K562 (cell line): ENCODE data around the gene GALR1. TPM values are rescaled to one million over a fixed set of nuclear protein-coding genes. Genes with fewer than 3 reads are reported as not detected.

ENCODE experiments used
- ATAC-seq: fragments of 200-7000 bp; cut with Tn5 transposase; 3 replicates; pipeline ENCODE4 v1.9.1; 2020; ENCODE audit warnings: moderate library complexity
- BruUV-seq: library from RNA; stranded (reverse); fragments of 400-500 nt; replicated peaks from 2 replicates; lab custom pipeline; 2021; lab: Mats Ljungman, UMichigan
- CTCF ChIA-PET: fragments of 300-600 bp; formaldehyde crosslinking; extraction: SDS; loops from one replicate; lab custom pipeline; 2021; ENCODE audit warnings: low intra/inter-chr PET ratio; lab: Yijun Ruan, JAX
- POLR2A ChIA-PET: fragments of 300-600, 350-650 bp; sonication (Branson Sonifier 250); formaldehyde crosslinking; extraction: SDS; loops from one replicate; lab custom pipeline; 2021; ENCODE audit warnings: antibody characterized with exemption, inconsistent platforms; lab: Yijun Ruan, JAX
- DNase-seq, 4 experiments: peaks; one replicate each; pipeline versions ENCODE4 v3.0.0 to v3.0.0-alpha.2; 2011 to 2018; ENCODE audit warnings: low spot score in 3 of 4, mixed read lengths in 3 of 4; ENCODE audit errors: extremely low read depth in 1 of 4
- FAIRE-seq: peaks from 2 replicates; lab custom pipeline; 2011; peaks lifted over from hg19 to GRCh38; lab: Jason Lieb, UNC
- H2AFZ ChIP-seq: 2 replicates; pipeline ENCODE4 v1.6.0; 2011; ENCODE audit warnings: low read depth, low read length, control low read depth, inconsistent platforms
- H3K27ac ChIP-seq: fragments of 200-600 bp; 3 replicates; pipeline ENCODE4 v1.8.0; 2011; ENCODE audit warnings: low read depth, mild to moderate bottlenecking, control low read depth, inconsistent platforms, low read length, moderate library complexity, mixed read lengths; ENCODE audit errors: extremely low read depth
- H3K27me3 ChIP-seq, 2 experiments: fragments of 300-600 bp in 1 of 2; 2 replicates in 1 of 2; 3 replicates in 1 of 2; pipeline versions ENCODE4 v1.6.0 to v1.8.0; 2011; ENCODE audit warnings: inconsistent platforms in 2 of 2, low read length in 2 of 2, mild to moderate bottlenecking in 1 of 2, mixed read lengths in 1 of 2, moderate library complexity in 1 of 2; ENCODE audit not compliant: control insufficient read depth in 2 of 2, insufficient read depth in 2 of 2
- H3K36me3 ChIP-seq: fragments of 300-600 bp; 3 replicates; pipeline ENCODE4 v1.8.0; 2011; ENCODE audit warnings: mild to moderate bottlenecking, low read length, inconsistent platforms; ENCODE audit not compliant: control insufficient read depth, insufficient read depth
- H3K4me1 ChIP-seq, 2 experiments: fragments of 200-600 bp in 1 of 2; replicated peaks in 1 of 2; 2 replicates in 1 of 2; 3 replicates in 1 of 2; pipeline versions ENCODE4 v1.5.1 to v1.8.0; 2011; ENCODE audit warnings: inconsistent platforms in 2 of 2, low read length in 2 of 2, mild to moderate bottlenecking in 1 of 2, mixed read lengths in 1 of 2, moderate library complexity in 1 of 2; ENCODE audit not compliant: control insufficient read depth in 2 of 2, insufficient read depth in 2 of 2
- H3K4me2 ChIP-seq: 2 replicates; pipeline ENCODE4 v1.6.1; 2011; ENCODE audit warnings: low read length, control low read depth, inconsistent platforms, mixed read lengths; ENCODE audit not compliant: insufficient read depth
- H3K4me3 ChIP-seq: fragments of 200-600 bp; sonication (generic), shearing (Covaris generic); 2 replicates; pipeline ENCODE4 v1.5.1; 2016; ENCODE audit warnings: control low read depth, inconsistent platforms
- H3K79me2 ChIP-seq: fragments of 200-600 bp; 3 replicates; pipeline ENCODE4 v1.8.0; 2011; ENCODE audit warnings: low read length, inconsistent platforms; ENCODE audit not compliant: control insufficient read depth, insufficient read depth
- H3K9ac ChIP-seq, 2 experiments: 2 replicates each; pipeline versions ENCODE4 v1.6.0 to v1.6.1; 2011; ENCODE audit warnings: low read depth in 2 of 2, low read length in 2 of 2, control low read depth in 1 of 2, inconsistent platforms in 1 of 2, mild to moderate bottlenecking in 1 of 2, mixed read lengths in 1 of 2; ENCODE audit not compliant: insufficient read depth in 1 of 2
- H3K9me1 ChIP-seq: one replicate; pipeline ENCODE4 v1.6.0; 2011; ENCODE audit warnings: inconsistent platforms, mild to moderate bottlenecking, low read length, moderate library complexity; ENCODE audit not compliant: control insufficient read depth, insufficient read depth
- H3K9me3 ChIP-seq: replicated peaks from 2 replicates; pipeline ENCODE4 v1.5.1; 2011; ENCODE audit warnings: low read depth, low read length, inconsistent platforms; ENCODE audit not compliant: control insufficient read depth, insufficient read depth
- H4K20me1 ChIP-seq: replicated peaks from 2 replicates; pipeline ENCODE4 v1.6.1; 2011; ENCODE audit warnings: low read length, inconsistent platforms, mixed read lengths; ENCODE audit not compliant: control insufficient read depth, insufficient read depth
- ATF3 ChIP-seq, 2 experiments: fragments of 450-650 bp in 1 of 2; sonication (generic) in 1 of 2; formaldehyde crosslinking in 1 of 2; IDR thresholded peaks in 1 of 2; conservative IDR thresholded peaks in 1 of 2; 2 replicates each; pipeline versions ENCODE4 v1.6.1 to v1.8.1; 2016 to 2023; ENCODE audit warnings: mild to moderate bottlenecking in 2 of 2, moderate library complexity in 2 of 2, inconsistent platforms in 1 of 2, missing genetic modification reagents in 1 of 2
- BCL6 ChIP-seq: fragments of 250-450 bp; sonication (Bioruptor Pico); IDR thresholded peaks from 2 replicates; pipeline ENCODE4 v1.4.0; 2020
- FOXA1 ChIP-seq: fragments of 450-650 bp; IDR thresholded peaks from 2 replicates; pipeline ENCODE4 v1.6.1; 2016; ENCODE audit warnings: mild to moderate bottlenecking, borderline replicate concordance
- NUFIP1 ChIP-seq: fragments of 450-650 bp; IDR thresholded peaks from 2 replicates; pipeline ENCODE4 v1.6.1; 2018; ENCODE audit not compliant: partially characterized antibody
- TAL1 ChIP-seq: fragments of 450-650 bp; IDR thresholded peaks from 2 replicates; pipeline ENCODE4 v1.6.1; 2016; ENCODE audit warnings: mild to moderate bottlenecking
- ZNF384 ChIP-seq: IDR thresholded peaks from 2 replicates; pipeline ENCODE4 v1.6.1; 2012; ENCODE audit warnings: low read depth, low read length, improper control_type of control experiment
- ZNF583 ChIP-seq: fragments of 250-450 bp; sonication (Bioruptor Pico); IDR thresholded peaks from 2 replicates; pipeline ENCODE4 v1.4.0; 2020
- WGBS: fragments of 100-300 bp; shearing (Covaris generic); methylation state at CpG from one replicate; pipeline ENCODE4 v1.1.6; 2016; ENCODE audit warnings: low coverage, mixed read lengths; ENCODE audit not compliant: insufficient coverage; ENCODE audit errors: missing lambda C conversion rate; 5-methylcytosine and 5-hydroxymethylcytosine counted together
- in situ Hi-C: fragments of 300-500 bp; cut with MboI; formaldehyde crosslinking; loops from 4 replicates; pipeline ENCODE4 v1.15.0; 2018; ENCODE audit warnings: inconsistent platforms, mixed read lengths
- intact Hi-C: fragments of 100-400 bp; cut with micrococcal nuclease; formaldehyde crosslinking; loops from 2 replicates; pipeline ENCODE4 v1.14.2; 2022
- polyA plus RNA-seq, 8 experiments: library from polyadenylated mRNA; depleted of rRNA in 4 of 8; stranded (reverse) in 5 of 8; unstranded in 3 of 8; fragments of >200 nt; fragmentation: Nextera tagmentation in 2 of 8; fragmentation: Illumina TruSeq in 1 of 8; extraction: Ambion mirVana in 2 of 8; extraction: Trizol in 1 of 8; gene quantifications; 2 replicates each; pipeline versions ENCODE4 v1.2.1 to v1.2.3, GENCODE V29; 2011 to 2014; ENCODE audit warnings: inconsistent platforms in 1 of 8, missing spikeins in 1 of 8
- total RNA-seq, 7 experiments: library from RNA; depleted of rRNA in 6 of 7; stranded (reverse); fragments of >200 nt in 6 of 7; fragmentation: Illumina TruSeq in 2 of 7; extraction: Trizol in 2 of 7; gene quantifications; 2 replicates each; pipeline versions ENCODE4 v1.2.1 to v1.2.3, GENCODE V29; 2011 to 2021; ENCODE audit warnings: low replicate concordance in 1 of 7
- TF ChIP-seq, protein P1 (sequence below): fragments of 450-650 bp; IDR thresholded peaks from 2 replicates; pipeline ENCODE4 v1.6.1; 2018; ENCODE audit warnings: mild to moderate bottlenecking, low read depth; ENCODE audit not compliant: partially characterized antibody
- TF ChIP-seq, protein P2 (sequence below): IDR thresholded peaks from 2 replicates; pipeline ENCODE4 v1.6.1; 2011; ENCODE audit not compliant: insufficient read length; ENCODE audit errors: extremely low read depth

GALR1 gene
- total and polyA plus RNA-seq, 9 of the 15 experiments (the other 6 are each of a cell fraction or from before 2014, with no cell fraction given), result not detected

- BruUV-seq, result no TSS peak
- no peak overlapping the region for H3K4me2 ChIP-seq
- no peak for TF ChIP-seq FOXA1
- H3K9ac ChIP-seq, result no peak overlapping the region
- 0% methylated on average over 8 of the region's 40 CpGs for WGBS
- H2AFZ ChIP-seq, result no peak overlapping the region
- ChIA-PET POLR2A (no interaction called here), CTCF (no interaction called here)
- no peaks in the 10 kb centered on the region for H3K4me1 ChIP-seq
- H3K27me3 ChIP-seq, result no peaks in the 10 kb centered on the region
- H3K9me3 ChIP-seq, result no peaks in the 10 kb centered on the region
- DNase-seq (no peak), ATAC-seq (no peak), FAIRE-seq (no peak)
- in situ Hi-C loops (no loop called here), intact Hi-C loops (no loop called here)
- no peaks in the 10 kb centered on the region for H3K36me3 ChIP-seq
- H3K79me2 ChIP-seq, result no peaks in the 10 kb centered on the region
- H3K27ac ChIP-seq, result no peak overlapping the region
- no peaks in the 10 kb centered on the region for H3K9me1 ChIP-seq
- no peak overlapping the region for H3K4me3 ChIP-seq
- no peaks in the 10 kb centered on the region for H4K20me1 ChIP-seq
These were observed 865 bp downstream of the GALR1 start for GRCh38 chr18:77250501-77250925.

GRCh38 chr18:77250926-77251729 is 1.5 kb downstream of the GALR1 start:
- FAIRE-seq (no peak), ATAC-seq (no peak), DNase-seq (no peak)
- H2AFZ ChIP-seq, result no peak overlapping the region
- H3K79me2 ChIP-seq, result no peaks in the 10 kb centered on the region
- WGBS, result 10% methylated on average over 23 of the region's 67 CpGs
- BruUV-seq, result no TSS peak
- no peaks in the 10 kb centered on the region for H4K20me1 ChIP-seq
- no peak overlapping the region for H3K4me3 ChIP-seq
- H3K9me1 ChIP-seq, result no peaks in the 10 kb centered on the region
- H3K27ac ChIP-seq, result no peak overlapping the region
- no peaks in the 10 kb centered on the region for H3K4me1 ChIP-seq
- no peaks in the 10 kb centered on the region for H3K27me3 ChIP-seq
- no peak overlapping the region for H3K9ac ChIP-seq
- in situ Hi-C loops, result no loop called here
- TF ChIP-seq, protein P1, sequence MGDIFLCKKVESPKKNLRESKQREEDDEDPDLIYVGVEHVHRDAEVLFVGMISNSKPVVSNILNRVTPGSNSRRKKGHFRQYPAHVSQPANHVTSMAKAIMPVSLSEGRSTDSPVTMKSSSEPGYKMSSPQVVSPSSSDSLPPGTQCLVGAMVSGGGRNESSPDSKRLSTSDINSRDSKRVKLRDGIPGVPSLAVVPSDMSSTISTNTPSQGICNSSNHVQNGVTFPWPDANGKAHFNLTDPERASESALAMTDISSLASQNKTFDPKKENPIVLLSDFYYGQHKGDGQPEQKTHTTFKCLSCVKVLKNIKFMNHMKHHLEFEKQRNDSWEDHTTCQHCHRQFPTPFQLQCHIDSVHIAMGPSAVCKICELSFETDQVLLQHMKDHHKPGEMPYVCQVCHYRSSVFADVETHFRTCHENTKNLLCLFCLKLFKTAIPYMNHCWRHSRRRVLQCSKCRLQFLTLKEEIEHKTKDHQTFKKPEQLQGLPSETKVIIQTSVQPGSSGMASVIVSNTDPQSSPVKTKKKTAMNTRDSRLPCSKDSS, result no peak
- TF ChIP-seq ZNF384 (no peak), ZNF583 (CRISPR knock-in tag) (no peak), ATF3 (IDR thresholded peaks at IDR 0.05) (no peak), ATF3 (CRISPR knock-in tag; conservative IDR thresholded peaks at IDR 0.05) (no peak), BCL6 (CRISPR knock-in tag) (no peak), TAL1 (no peak), NUFIP1 (no peak)
- TF ChIP-seq, protein P2, sequence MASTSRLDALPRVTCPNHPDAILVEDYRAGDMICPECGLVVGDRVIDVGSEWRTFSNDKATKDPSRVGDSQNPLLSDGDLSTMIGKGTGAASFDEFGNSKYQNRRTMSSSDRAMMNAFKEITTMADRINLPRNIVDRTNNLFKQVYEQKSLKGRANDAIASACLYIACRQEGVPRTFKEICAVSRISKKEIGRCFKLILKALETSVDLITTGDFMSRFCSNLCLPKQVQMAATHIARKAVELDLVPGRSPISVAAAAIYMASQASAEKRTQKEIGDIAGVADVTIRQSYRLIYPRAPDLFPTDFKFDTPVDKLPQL, result no peak
- no peaks in the 10 kb centered on the region for H3K9me3 ChIP-seq
- H3K4me2 ChIP-seq, result no peak overlapping the region
- H3K36me3 ChIP-seq, result no peaks in the 10 kb centered on the region
- POLR2A ChIA-PET, result no interaction called here
- intact Hi-C loops, result no loop called here
- CTCF ChIA-PET, result no interaction called here
